ENCODE measurements around the gene MISP.
"Not testable (repeated sequence)": the region's sequence is repeated elsewhere in the genome, so short reads cannot be mapped to it uniquely, and the experiment has no call there.

MISP gene

DNA sequence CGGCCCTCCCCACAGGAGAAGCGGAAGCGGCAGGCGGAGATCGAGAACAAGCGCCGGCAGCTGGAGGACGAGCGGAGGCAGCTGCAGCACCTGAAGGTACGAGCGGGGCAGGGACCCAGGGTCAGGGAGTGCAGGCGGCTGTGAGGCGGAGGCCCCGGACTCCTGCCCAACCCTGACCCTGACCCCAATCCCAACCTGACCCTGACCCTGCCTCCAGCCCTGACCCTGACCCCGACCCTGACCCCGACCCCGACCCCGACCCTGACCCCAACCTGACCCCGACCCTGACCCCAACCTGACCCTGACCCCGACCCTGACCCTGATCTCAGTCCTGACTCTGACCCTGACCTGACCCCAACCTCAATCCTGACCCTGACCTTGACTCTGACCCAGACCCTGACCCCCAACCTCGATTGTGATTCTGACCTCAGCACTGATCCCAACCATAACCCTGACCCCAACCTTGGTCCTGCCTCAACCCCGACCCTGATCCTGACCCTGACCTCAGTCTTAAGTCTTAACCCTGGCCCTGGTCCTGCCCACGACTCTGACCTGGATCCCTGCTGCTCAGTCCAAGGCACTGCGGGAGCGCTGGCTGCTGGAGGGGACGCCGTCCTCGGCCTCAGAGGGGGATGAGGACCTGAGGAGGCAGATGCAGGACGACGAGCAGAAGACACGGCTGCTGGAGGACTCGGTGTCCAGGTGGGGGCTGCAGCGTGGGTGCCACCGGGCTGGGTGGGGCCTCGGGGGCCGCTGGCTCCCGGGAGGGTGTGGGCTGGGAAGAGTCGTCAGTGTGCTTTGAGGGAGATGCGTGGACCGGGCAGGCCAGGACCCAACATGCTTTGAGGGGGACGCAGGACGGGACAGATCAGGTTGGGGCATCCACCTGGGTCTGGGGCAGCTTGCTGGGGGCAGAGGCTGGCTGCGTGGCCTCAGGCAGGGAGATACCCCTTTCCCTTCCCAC, 23.6 kb upstream of the MISP start:
- no peak for DNase-seq

DNA sequence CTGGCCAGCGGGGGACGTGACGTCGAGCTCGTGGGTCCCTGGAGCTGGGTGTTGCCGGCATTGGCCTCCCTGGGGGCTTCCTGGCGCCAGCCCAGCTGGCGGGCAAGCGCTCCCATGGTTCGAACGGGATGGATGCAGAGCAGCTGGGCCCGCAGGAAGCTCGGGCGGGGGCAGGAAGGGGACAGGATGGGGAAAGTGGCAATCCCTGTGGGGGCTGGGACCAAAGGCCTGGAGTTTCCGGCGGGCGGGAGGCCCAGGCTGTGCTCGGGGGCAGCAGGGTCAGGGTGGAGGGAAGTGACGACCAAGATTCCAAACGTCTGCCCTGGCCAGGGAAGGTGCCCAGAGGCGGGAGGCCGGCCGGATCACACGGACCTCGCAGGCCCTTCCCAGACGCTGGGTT, 22.9 kb upstream of the MISP start:
- no peak for DNase-seq

DNA sequence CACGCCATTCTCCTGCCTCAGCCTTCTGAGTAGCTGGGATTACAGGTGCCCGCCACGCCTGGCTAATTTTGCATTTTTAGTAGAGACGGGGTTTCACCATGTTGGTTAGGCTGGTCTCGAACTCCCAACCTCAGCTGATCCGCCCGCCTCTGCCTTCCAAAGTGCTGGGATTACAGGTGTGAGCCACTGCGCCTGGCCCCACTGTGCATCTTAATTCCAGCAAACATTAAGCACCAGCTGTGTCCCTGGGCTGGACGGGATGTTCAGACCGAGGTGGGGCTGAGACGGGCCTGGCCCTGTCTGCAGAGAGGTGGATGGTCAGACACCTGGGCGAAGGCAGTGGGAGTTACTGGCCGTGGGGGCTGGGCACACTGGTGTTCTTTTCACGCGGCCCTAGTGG, 21.3 kb upstream of the MISP start:
- DNase-seq = not testable (repeated sequence)

DNA sequence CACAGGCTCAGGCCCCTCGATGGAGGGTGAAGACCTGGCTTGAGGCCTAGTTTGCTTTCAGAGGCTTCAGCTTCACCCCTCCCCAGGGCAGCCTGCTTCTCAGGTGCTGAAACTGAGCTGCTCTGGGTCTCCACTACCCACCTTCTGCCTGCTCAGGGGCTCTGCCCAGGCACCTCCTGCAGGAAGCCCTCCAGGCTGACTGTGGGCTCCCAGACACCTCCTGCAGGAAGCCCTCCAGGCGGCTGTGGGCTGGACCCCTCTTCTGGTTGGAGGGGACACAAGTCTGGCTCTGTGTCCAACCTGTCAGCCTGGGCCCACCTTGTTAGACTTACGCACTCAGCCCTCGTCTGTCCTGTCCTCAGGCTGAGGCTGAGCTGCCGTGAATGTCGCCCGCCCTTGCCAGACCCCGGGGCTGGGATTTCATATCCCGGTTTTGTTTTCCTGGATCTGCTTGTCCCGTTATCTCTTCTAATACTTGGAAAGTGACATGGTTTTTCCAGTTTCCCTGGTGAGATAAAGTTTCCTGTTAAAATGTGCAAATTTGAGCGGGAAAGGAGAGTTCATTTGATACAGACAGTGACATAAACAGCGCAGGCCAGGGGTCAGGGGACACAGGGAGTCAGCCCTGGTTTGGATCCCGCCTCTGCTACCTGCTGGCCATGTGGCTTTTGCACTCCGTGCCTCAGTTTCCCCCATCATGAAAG, 20.8 kb upstream of the MISP start:
- DNase-seq = no peak

DNA sequence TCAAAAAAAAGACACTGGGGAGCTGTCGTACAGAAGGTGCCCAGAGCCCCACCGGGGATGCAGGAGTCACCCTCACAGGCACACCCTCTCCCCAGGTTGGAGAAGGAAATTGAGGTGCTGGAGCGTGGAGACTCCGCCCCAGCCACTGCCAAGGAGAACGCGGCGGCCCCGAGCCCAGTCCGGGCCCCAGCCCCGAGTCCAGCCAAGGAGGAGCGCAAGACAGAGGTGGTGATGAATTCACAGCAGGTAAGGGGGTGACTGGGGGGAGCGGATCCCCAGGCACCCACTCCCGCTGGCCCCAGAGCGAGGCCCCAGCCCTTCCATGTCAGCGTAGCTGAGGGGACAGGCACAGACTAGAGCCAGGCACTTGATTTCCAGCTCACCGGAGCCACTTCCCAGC, 19.9 kb upstream of the MISP start:
- no peak for DNase-seq

DNA sequence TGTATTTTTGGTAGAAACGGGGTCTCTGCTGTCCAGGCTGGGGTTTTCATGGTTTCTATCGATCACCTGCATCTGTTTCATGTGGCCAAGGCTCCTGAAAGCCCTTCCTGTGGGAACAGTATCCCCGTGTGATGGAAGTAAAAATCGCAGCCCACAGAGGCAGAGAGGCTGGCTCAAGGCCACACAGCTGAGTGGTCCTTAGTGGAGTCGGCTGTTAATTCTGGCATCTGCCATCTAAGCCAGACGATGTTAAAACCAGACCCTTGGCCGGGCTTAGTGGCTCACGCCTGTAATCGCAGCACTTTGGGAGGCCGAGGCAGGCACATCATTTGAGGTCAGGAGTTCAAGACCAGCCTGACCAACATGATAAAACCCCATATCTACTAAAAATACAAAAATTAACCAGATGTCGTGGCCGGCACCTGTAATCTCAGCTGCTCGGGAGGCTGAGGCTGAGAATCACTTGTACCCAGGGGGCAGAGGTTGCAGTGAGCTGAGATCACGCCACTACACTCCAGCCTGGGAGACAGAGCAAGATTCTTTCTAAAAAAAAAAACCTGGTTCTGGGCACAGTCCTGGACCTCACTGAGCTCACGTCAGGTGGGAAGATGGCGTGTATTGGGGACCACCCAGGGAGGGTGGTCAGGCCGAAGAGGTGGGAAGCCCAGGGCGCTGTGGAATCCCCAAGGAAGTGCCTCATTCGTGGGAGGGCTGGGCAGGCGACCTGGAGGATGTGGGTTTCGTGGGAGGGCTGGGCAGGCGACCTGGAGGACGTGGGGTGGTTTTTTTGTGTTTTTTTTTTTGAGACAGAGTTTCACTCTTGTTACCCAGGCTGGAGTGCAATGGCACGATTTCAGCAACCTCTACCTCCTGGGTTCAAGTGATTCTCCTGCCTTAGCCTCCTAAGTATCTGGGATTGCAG, 18.5 kb upstream of the MISP start:
- DNase-seq = no peak

DNA sequence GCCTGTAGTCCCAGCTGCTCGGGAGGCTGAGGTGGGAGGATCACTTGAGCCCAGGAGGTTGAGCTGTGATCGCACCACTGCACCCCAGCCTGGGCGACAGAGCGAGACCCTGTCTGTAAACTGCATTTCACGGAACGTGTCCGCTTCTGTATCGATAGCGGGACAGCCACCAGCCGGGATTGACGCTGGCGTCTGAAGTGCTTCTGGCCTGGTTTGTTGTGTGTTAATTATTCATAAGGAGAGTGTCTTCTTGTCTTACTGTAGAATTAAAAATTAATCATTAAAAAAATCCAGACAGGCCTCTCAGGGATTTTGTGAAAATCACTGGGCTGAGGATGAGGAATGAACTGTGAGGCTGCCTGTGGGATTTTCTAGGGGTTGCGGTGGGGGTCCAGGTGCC, 16.2 kb upstream of the MISP start:
- no peak for DNase-seq

DNA sequence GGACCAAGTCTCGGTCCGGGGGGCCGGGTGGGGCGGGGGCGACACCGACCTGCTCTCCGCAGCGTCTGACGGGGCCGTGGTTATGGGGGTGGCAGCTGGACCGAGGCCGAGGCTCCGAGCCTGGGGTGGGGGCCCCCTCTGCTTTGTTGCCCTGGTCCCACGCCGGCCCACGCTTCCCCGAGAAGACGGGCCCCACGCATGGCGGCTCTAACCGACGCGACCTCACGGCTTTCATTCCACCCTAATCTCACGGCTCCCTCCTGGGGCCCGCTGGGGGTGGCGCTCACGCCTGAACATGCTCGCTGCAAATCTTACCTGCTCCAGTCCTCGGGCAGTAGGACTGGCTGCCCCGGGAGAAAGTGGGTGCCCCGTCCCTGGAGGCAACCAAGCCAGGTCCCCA, 14.8 kb upstream of the MISP start:
- DNase-seq = no peak

DNA sequence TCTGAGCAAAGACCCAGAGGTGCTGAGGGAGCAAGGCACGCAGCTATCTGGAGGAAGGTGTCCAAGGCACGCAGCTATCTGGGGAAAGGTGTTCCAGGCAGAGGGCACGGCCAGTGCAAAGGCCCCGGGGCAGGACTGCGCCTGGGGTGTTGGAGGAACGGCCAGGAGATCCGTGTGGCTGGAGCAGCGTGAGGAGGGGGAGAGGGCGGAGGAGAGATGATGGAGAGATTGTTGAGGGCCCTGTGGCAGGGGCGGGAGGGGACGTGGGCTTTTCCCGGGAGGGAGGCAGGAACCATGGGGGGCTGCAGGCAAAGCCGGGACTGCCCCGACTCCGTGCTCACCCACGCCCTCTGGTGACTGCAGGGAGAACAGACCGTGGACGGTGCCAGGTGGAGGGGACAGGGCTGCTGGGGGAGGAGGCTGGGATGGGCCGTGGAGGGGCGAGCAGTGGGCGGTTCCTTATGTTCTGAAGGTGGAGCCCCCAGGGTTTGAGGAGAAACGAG, 13.3 kb upstream of the MISP start:
- peak; percentile 72 for DNase-seq

DNA sequence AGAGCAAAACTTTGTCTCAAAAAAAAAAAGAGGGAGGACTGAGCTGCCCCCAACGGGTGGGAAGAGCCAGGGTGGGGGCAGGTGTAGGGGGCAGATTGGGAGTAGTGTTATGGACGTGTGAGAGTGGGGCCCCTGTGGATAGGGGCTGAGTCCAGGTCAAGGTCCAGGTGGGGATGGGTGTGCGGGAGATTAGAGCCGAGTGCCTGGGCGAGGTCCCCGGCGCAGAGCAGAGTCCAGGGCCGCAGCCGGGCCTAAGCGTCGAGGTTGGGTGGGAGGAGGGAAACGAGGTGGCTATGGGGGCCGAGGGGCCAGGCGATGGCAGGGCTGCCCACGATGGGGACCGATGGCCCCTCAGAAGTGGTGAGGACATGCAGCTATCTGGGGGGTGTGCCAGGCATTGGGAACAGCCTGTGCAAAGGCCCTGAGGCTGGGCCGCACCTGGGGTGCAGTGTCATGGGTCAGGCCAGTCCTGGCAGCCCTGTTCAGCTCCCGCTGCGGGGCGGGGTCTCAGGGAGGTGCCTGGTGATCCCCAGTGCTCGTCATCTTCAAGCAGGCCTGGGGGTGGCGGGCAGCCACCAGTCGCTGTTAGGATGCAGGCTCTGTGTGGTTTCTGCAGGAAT, 12.3 kb upstream of the MISP start:
- DNase-seq = no peak

DNA sequence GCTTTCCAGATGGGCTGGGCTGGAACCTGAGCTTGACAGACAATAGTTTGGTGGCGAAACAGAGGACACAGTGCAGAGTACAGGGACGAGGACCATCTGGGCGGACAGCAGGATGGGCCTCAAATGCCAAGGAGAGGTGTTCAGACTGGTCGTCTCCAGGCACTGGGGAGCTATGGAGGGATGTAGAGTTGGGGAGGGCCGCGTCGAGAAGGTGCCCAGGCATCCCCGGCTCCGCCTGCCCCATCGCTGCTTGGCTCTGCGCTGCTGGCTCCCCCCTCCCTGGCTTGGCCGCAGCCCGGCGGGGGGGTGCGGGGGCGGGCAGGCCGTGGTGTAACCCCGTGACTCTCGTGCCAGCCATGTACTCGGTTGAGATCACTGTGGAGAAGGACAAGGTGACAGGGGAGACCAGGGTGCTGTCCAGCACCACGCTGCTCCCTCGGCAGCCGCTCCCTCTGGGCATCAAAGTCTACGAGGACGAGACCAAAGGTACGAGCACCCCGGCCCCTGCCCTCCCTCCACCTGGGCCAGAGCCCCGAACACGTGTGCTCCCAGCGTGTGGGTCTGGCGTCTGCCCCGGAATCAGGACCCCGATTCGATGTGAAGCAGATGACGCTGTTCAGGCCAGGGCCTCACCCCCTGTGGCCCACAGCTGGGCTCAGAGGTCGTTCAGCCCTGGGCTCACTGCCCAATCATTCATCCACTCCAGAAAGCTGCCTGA, 10.8 kb upstream of the MISP start:
- no peak for DNase-seq

DNA sequence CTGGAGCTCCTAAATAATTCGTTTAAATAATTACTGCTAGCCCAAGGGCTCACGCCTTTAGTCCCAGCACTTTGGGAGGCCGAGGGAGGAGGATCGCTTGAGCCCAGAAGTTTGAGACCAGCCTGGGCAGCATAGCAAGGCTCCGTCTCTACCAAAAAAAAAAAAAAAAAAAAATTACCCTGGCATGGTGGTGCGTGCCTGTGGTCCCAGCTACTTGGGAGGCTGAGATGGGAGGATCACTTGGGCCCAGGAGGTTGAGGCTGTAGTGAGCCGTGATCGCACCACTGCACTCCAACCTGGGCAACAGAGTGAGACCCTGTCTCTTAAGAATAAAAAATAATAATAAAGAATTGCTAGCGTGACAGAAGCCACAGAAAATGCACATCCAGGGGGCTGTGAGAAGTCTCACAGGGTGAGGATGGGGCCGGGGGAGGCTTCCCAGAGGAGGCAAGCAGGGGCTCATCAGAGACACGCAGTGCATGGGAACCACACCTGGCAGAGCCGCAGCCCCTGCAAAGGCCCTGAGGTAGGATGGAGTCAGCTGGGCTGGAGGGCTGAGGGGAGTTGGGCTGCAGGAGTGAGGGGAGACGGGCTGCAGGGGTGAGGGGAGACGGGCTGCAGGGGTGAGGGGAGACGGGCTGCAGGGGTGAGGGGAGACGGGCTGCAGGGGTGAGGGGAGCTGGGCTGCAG, 10.0 kb upstream of the MISP start:
- not testable (repeated sequence) for DNase-seq

DNA sequence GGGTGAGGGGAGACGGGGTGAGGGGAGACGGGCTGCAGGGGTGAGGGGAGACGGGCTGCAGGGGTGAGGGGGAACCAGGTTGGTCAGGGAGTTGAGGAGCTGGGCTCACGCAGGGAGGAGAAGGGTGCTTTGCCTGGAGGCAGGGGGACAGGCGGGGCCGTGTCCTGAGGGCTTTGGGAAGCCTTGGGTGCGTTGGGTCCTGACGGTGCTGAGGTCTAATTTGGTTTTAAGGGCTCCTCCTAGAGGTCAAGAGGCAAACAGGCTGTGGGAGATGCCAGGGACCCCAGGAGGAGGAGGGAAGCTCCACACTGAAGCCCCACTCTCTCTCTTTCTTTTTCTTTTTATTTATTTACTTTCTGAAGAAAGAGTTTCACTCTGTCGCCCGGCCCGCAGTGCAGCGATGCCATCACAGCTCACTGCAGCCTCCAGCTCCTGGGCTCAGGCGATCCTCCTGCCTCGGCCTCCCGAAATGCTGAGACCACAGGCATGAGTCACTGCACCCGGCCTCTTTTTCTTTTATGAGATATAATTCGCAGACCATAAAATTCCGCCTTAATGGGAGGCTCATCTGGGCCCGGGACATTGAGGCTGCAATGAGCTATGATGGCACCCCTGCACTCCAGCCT, 9.3 kb upstream of the MISP start:
- DNase-seq = no peak

DNA sequence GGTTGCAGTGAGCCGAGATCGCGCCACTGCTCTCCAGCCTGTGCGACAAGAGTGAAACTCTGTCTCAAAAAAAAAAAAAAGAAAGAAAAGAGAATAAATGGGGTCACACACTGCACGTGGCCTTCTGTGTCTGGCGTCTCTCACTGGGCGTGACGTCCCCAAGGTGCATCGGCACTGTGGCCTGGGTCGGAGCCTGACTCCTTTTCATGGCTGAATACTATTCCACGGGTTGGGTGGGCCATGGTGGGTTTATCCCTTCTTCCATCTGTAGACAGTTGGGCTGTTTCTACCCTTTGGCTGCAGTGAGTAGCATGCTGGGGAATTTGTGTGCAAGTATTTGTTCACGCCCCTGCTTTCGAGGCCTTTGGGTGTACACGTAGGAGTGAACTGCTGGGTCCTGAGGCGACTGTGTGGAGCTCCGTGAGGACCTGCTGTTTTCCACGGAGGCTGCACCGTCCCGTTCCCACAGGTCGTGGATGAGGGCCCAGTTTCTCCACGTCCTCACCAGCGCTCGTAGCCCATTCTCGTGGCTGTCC, 8.3 kb upstream of the MISP start:
- DNase-seq = no peak

DNA sequence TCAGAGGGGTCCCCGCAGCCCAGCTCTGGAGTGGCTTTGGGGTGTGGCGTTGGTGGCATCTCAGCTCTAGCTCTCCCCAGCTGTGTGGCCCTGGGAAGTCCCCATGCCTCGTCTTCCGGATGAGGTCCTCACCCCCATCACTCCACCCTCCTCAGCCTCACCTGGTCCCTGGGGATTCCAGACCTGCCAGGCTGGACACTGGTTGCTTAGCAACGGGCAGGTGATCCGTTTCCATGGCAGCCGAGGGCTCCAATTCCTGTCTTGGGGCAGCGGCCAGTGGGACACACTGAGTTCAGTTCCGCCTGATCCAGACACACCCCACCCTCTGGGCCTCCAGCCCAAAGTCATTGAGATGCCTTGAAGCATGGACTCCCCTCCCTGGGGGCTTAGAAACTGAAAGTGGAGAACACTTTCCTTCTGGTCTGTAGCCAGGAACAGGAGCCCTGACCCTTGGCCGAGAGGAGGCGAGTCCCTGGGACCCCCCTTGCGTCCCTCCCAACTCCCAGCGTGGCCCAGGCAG, 7.7 kb upstream of the MISP start:
- DNase-seq = no peak

DNA sequence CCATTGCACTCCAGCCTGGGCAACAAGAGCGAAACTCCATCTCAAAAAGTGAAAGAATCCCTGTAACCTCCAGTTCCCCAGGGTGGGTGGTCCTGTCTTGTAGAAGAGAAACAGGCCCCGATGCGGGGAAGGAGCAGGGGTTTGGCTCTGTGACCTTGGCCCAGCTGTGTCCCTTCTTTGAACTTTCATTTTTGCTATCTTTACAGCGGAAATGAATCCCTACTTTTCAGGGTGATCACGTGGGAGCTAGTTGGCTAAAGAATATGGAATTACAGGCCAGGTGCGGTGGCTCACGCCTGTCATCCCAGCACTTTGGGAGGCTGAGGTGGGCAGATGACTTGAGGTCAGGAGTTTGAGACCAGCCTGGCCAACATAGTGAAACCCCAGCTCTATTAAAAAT, 5.8 kb upstream of the MISP start:
- DNase-seq = not testable (repeated sequence)

DNA sequence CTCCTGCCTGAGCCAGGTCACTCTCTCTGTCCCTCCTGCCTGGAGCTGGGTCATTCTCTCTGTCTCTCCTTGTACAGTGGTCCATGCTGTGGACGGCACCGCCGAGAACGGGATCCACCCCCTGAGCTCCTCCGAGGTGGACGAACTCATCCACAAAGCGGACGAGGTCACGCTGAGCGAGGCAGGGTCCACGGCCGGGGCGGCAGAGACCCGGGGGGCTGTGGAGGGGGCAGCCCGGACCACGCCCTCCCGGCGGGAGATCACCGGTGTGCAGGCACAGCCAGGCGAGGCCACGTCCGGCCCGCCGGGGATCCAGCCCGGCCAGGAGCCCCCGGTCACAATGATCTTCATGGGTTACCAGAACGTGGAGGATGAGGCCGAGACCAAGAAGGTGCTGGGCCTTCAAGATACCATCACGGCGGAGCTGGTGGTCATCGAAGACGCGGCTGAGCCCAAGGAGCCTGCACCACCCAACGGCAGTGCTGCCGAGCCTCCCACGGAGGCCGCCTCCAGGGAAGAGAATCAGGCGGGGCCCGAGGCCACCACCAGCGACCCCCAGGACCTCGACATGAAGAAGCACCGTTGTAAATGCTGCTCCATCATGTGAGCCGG, 4.6 kb upstream of the MISP start:
- DNase-seq = no peak

DNA sequence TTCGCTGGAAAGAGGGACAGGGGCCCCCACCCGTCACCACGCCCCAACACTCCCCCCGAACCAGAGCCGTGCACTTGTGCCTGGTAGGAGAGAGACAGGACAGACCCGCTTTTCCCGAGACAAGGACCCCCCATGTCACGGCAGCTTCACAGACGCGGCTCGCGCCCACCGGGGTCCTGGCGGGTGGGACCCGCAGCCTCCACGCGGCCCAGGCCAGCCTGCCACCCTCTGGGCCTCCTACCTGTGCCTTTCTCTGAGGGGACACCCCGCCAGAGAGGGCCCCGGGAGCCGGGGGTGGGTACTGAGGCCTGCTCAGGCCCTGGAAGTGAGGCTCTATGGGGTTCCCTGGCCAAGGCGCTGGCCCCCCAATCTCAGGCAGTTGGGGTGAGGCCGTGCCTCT, 4.0 kb upstream of the MISP start:
- no peak for DNase-seq

DNA sequence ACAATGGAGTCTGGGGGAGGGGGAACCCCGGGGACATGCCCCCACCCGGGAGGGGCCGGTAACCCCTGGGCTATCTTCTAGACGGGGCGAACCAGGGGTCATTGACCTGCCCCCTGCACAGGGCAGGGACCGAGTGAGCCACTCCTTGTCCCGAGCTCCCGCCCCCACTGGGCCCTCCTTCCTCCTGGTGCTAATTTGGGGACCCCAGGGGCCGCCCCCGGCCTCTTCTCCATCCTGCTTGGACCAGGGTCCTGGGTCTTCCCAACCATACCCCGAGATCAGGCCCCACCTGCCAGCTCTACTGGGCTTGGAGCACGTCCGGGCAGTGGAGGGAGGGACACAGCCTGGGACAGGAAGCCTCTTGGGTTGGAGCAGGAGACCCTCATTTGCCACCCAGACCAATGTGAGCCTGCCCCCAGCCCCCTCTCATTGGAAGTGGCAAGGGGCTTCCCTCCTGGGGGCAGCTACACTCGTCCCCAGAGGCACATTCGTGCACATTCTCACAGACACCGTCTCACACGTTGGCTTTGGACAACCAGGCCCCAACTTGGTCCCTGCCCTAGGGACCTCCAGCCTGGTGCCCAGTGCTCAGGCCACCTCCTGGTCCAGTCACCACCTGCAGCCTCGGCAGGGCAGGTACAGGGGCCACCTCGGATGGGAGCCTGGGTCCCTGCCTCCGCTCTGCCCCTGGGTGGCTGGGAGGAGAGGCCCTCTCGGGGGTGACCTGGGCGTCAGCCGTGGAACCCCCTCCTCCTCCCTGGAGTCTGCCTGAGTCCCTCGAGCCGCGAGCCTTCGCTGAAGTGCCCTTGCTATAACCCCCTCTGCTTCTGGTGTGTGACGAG, 3.3 kb upstream of the MISP start:
- DNase-seq = no peak
